NCI-H2227 (cell line): ENCODE data around the gene FAM53A.

ENCODE experiments used
- DNase-seq: peaks from one replicate; lab custom pipeline; 2025; ENCODE audit not compliant: unreplicated experiment; lab: John Stamatoyannopoulos, UW

The FAM53A gene

DNA sequence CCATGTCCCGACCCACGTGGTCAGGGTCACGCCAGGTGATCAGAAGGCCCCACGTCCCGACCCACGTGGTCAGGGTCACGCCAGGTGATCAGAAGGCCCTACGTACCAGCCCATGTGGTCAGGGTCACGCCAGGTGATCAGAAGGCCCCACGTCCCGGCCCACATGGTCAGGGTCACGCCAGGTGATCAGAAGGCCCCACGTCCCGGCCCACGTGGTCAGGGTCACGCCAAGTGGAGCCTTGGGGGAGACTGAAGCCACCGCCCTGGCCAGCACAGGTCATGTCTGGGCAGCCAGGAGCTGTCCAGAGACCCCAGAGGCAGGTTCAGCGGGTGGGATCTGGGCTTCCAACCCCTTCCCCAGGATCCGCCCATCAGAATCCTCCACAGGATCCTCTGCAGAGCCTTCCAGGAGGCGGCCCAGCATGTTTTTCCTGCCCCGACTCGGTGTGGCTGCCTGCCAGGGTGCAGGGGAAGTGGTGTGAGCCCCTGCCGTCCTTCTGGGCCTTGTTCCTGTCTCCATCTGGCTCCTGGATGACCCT, 58.4 kb downstream of the FAM53A start:
- no peak for DNase-seq

GRCh38 chr4:1624519-1624910, 59.6 kb downstream of the FAM53A start:
- no peak for DNase-seq

DNA sequence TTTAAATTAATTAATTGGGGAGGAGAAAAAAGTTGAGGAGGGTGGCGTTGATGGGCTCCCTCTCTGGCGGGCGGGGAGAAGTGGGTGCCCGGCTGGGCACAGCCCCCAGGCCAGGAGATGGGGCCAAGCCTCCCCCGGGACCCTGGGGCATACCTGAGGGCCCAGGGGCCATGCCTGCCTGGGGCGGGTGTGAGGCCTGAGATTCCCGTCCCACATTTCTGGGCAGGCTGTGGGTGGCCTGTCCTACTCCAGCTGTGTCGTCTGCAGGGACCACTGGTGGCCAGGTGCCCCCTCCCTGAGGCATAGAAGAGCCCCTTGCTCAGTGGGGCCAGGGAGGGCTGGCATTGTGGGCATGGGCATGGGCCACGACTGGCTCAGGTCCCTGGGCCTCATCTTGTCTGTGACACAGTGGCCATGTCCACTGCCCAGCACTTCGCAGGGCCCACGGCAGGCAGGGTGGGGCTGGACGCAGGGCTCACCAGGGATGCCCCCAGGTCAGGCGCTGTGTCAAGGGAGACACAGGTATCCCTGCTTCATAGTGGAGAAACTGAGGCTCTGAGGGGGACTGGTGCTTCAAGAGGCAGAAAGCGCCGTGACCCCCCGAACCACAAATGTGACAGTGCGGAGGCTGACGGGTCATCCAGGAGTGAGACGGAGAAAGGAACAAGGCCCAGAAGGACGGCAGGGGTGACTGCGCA, 60.1 kb downstream of the FAM53A start:
- no peak for DNase-seq

GRCh38 chr4:1623400-1623799, 60.7 kb downstream of the FAM53A start:
- DNase-seq = no peak

GRCh38 chr4:1622956-1623355, 61.2 kb downstream of the FAM53A start:
- DNase-seq = no peak

DNA sequence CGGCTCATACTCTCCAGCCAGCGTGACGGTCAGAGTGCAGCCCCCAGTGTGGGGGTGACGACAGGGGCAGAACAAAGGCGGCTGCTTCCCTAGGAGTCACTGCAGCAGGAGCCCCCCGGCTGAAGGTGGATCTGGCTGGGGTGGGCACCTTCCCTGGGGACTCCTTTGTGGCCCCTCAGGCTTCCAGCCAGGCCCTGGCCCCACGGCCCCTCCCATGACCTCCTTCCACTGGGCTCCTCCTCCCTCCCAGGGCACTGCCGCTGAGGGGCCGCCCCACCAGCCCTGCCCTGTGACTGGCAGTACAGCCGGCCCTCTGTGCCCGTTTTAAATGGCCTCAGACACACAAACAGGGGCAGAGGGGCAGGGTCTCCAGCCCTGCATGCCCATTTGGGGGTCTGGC, 61.9 kb downstream of the FAM53A start:
- no peak for DNase-seq

GRCh38 chr4:1621526-1621925, 62.6 kb downstream of the FAM53A start:
- DNase-seq = no peak

GRCh38 chr4:1619151-1619672, 64.9 kb downstream of the FAM53A start:
- DNase-seq = no peak

DNA sequence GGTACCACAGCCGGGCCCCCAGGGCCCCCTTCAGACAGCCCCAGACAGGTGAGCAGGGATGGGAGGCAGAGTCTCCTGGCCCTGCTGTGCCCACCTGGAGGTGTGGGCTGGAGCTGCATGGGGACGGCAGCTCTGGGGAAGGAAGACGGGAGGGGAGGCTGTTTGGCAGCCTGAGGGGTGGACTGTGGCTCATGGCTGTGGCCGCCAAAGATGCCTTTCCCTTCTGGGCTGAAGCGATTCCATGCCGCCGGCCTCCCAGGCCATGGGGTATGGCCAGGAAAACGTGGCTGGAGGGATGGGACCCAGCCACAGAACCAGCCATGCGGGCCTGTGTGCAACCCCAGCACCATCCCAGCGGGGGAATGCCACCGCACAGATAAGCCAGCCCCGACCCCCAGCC, 65.7 kb downstream of the FAM53A start:
- DNase-seq = no peak

DNA sequence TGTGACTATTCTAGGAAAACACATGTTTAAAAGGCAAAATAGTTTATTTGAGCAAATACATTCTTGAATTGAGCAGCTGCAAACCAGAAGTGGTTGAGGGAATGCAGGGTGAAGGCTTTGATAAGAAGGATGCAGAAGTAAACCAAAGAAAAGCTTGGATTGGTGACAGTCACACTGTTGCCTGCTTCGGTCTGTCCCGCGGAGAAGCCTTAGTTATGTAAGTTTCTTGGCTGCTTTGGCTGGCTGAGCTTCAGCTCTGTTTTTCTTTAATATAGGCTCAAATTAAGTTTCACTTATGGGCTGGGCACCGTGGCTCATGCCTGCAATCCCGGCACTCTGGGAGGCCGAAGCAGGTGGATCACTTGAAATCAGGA, 67.6 kb downstream of the FAM53A start:
- no peak for DNase-seq

DNA sequence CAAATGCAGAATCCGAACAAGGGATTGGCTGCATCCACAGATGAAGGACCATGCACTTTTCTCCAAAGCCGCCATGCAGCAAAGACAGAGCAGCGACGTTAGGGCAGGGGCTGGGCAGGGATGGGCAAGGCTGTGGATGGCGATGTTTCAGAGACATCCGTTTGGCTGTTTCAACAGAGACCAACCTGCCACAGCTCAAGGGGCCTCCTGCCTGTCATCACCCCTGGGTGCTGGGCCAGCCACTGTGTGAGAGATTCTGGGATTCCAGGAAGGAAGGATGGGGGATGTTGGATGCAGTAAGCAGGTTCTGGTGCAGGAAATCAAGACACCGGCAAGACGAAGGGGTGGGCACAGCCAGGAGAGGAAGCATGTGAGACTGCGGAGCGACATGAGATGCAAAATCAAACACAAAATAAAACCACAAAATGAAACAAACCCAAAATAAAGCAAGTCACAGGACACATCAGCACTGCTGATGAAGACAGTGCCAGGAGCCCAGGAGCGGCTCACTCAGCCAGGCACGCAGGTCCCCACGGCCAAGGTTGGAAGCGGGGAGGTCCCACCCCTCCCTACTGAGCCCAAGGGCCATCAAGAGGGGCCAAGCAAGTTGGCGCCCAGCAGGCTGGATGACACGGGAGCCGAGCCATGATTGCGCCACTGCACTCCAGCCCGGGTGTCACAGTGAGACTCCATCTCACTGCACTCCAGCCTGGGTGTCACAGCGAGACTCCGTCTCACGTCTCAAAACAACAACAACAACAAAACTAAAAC, 68.1 kb downstream of the FAM53A start:
- DNase-seq = no peak

GRCh38 chr4:1614854-1615595, 69.1 kb downstream of the FAM53A start:
- DNase-seq = no peak

- DNase-seq = no peak
Measured at GRCh38 chr4:1614502-1614853, 69.6 kb downstream of the FAM53A start.

GRCh38 chr4:1614049-1614448, 70.1 kb downstream of the FAM53A start:
- no peak for DNase-seq

GRCh38 chr4:1613099-1613495, 71.0 kb downstream of the FAM53A start:
- no peak for DNase-seq

GRCh38 chr4:1612278-1613098, 71.6 kb downstream of the FAM53A start:
- DNase-seq = no peak

GRCh38 chr4:1611501-1611870, 72.6 kb downstream of the FAM53A start:
- no peak for DNase-seq

GRCh38 chr4:1610791-1611500, 73.2 kb downstream of the FAM53A start:
- DNase-seq = no peak

GRCh38 chr4:1609901-1610790, 74.0 kb downstream of the FAM53A start:
- no peak for DNase-seq
